IMR-90 (cell line): ENCODE data around the gene ZNF518B.

Source experiments
- FOS ChIP-seq: fragments of 150-350 bp; IDR thresholded peaks from 2 replicates; pipeline ENCODE4 v1.6.1; 2016; ENCODE audit warnings: low read depth, low read length
- POLR2A ChIP-seq: IDR thresholded peaks from 2 replicates; pipeline ENCODE4 v1.6.1; 2012; ENCODE audit warnings: mild to moderate bottlenecking, low read depth, low read length
- RAD21 ChIP-seq: IDR thresholded peaks from 2 replicates; pipeline ENCODE4 v1.6.1; 2012; ENCODE audit warnings: low read length, improper control_type of control experiment
- SMC3 ChIP-seq: fragments of 150-350 bp; IDR thresholded peaks from 2 replicates; pipeline ENCODE4 v1.6.1; 2016; ENCODE audit warnings: low read depth, mild to moderate bottlenecking, antibody characterized with exemption, low read length, moderate library complexity
- TF ChIP-seq, protein P1 (sequence below): conservative IDR thresholded peaks from 2 replicates; pipeline ENCODE4 v1.5.1; 2012; ENCODE audit warnings: mild to moderate bottlenecking, low read depth, low read length, improper control_type of control experiment
- TF ChIP-seq, protein P2 (sequence below): fragments of 150-350 bp; IDR thresholded peaks from 2 replicates; pipeline ENCODE4 v1.6.1; 2016; ENCODE audit warnings: low read depth, mild to moderate bottlenecking, low read length, moderate library complexity, borderline replicate concordance

DNA sequence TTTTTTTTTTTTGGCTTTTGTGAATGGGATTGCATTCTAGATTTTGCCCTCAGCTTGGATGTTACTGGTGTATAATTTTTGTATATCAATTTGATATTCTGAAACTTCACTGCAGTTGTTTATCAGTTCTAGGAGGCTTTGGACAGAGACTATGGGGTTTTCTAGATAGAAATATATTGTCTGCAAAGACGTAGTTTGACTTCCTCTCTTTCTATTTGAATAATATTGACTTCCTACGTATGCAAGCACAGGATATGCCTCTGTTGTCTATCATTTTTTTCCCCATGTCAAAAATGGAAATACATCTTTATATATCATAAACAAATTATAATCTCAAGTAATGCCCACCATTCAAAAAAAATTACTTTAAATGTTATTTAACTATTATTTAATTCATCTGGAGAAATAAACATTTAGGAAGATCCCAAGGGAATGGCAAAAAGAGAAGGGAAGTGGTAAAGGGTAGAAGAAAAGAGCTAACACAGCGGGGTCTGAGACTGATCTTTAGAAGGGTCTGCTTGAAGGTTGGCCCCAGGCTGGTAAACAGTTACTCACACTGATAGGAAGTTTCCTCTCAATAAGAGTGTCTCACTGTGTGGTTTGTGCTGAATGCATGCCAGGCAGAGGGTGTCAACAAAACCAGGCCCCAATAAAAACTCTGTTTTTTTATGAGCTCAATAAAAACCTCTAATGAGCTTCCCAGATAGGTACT, 35.7 kb downstream of the ZNF518B start:
- TF ChIP-seq, protein P1, sequence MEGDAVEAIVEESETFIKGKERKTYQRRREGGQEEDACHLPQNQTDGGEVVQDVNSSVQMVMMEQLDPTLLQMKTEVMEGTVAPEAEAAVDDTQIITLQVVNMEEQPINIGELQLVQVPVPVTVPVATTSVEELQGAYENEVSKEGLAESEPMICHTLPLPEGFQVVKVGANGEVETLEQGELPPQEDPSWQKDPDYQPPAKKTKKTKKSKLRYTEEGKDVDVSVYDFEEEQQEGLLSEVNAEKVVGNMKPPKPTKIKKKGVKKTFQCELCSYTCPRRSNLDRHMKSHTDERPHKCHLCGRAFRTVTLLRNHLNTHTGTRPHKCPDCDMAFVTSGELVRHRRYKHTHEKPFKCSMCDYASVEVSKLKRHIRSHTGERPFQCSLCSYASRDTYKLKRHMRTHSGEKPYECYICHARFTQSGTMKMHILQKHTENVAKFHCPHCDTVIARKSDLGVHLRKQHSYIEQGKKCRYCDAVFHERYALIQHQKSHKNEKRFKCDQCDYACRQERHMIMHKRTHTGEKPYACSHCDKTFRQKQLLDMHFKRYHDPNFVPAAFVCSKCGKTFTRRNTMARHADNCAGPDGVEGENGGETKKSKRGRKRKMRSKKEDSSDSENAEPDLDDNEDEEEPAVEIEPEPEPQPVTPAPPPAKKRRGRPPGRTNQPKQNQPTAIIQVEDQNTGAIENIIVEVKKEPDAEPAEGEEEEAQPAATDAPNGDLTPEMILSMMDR: no peak
- TF ChIP-seq RAD21 (no peak), FOS (no peak), SMC3 (no peak), POLR2A (no peak)
- TF ChIP-seq, protein P2, sequence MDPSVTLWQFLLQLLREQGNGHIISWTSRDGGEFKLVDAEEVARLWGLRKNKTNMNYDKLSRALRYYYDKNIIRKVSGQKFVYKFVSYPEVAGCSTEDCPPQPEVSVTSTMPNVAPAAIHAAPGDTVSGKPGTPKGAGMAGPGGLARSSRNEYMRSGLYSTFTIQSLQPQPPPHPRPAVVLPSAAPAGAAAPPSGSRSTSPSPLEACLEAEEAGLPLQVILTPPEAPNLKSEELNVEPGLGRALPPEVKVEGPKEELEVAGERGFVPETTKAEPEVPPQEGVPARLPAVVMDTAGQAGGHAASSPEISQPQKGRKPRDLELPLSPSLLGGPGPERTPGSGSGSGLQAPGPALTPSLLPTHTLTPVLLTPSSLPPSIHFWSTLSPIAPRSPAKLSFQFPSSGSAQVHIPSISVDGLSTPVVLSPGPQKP: no peak
